GM18861 (cell line): ENCODE measurements around the gene KDR.

Experiments used
- ATAC-seq: cut with Tn5 transposase; IDR thresholded peaks from one replicate; pipeline ENCODE4 v1.9.1; 2021; ENCODE audit not compliant: unreplicated experiment

KDR gene

GRCh38 chr4:55124322-55125076 lies 896 bp downstream of the KDR start:
- ATAC-seq: no peak

- no peak for ATAC-seq
Measured at GRCh38 chr4:55123791-55124190, 1.6 kb downstream of the KDR start.

- no peak for ATAC-seq
Measured at GRCh38 chr4:55122235-55122634, 3.2 kb downstream of the KDR start.

GRCh38 chr4:55121246-55121645 lies 4.1 kb downstream of the KDR start:
- no peak for ATAC-seq

GRCh38 chr4:55118397-55118796 lies 7.0 kb downstream of the KDR start:
- no peak for ATAC-seq

- ATAC-seq: no peak
Measured at GRCh38 chr4:55117511-55117910, 7.9 kb downstream of the KDR start.

GRCh38 chr4:55116450-55116849 lies 8.9 kb downstream of the KDR start:
- ATAC-seq: no peak

- ATAC-seq: no peak
Measured at GRCh38 chr4:55111601-55112000, 13.8 kb downstream of the KDR start.

GRCh38 chr4:55110131-55110530 lies 15.3 kb downstream of the KDR start:
- no peak for ATAC-seq

GRCh38 chr4:55107054-55107453 lies 18.3 kb downstream of the KDR start:
- no peak for ATAC-seq

GRCh38 chr4:55103224-55103623 lies 22.2 kb downstream of the KDR start:
- no peak for ATAC-seq

- ATAC-seq: no peak
Measured at GRCh38 chr4:55099816-55100215, 25.6 kb downstream of the KDR start.

- no peak for ATAC-seq
Measured at GRCh38 chr4:55098456-55099204, 26.8 kb downstream of the KDR start.

GRCh38 chr4:55096619-55097018 lies 28.8 kb downstream of the KDR start:
- no peak for ATAC-seq

- no peak for ATAC-seq
Measured at GRCh38 chr4:55096045-55096444, 29.4 kb downstream of the KDR start.

- ATAC-seq: no peak
Measured at GRCh38 chr4:55092504-55092903, 32.9 kb downstream of the KDR start.

- no peak for ATAC-seq
Measured at GRCh38 chr4:55089916-55090315, 35.5 kb downstream of the KDR start.

- no peak for ATAC-seq
Measured at GRCh38 chr4:55087913-55088260, 37.5 kb downstream of the KDR start.

- ATAC-seq: no peak
Measured at GRCh38 chr4:55087009-55087912, 38.1 kb downstream of the KDR start.

- no peak for ATAC-seq
Measured at GRCh38 chr4:55086578-55086977, 38.8 kb downstream of the KDR start.

GRCh38 chr4:55083735-55084134 lies 41.7 kb downstream of the KDR start:
- no peak for ATAC-seq

- ATAC-seq: no peak
Measured at GRCh38 chr4:55082756-55083155, 42.6 kb downstream of the KDR start.
